C4-2B (cell line): ENCODE results near the gene ZNF346.

Experiments used
- ZFX ChIP-seq: fragments of 450-650 bp; IDR thresholded peaks from 2 replicates; pipeline ENCODE4 v1.6.1; 2017
- TF ChIP-seq, protein P1 (sequence below): fragments of 450-650 bp; conservative IDR thresholded peaks from 2 replicates; pipeline ENCODE4 v1.5.1; 2017; ENCODE audit warnings: mild to moderate bottlenecking

DNA sequence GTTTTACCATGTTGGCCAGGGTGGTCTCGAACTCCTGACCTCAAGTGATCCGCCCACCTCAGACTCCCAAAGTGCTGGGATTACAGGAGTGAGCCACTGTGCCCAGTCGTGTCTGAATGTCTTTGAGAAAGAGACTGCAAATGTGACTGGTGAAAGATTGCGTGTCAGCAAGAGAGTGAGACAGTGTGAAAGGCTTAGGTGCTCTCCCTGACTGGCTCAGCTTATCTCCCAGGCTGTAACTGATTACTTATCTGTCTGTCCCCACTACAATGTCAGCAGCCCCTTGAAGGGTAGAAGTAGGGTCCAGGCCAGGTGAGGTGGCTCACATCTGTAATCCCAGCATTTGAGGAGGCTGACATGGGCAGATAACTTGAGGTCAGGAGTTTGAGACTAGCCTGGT is 60.9 kb downstream of the ZNF346 start:
- TF ChIP-seq, protein P1, sequence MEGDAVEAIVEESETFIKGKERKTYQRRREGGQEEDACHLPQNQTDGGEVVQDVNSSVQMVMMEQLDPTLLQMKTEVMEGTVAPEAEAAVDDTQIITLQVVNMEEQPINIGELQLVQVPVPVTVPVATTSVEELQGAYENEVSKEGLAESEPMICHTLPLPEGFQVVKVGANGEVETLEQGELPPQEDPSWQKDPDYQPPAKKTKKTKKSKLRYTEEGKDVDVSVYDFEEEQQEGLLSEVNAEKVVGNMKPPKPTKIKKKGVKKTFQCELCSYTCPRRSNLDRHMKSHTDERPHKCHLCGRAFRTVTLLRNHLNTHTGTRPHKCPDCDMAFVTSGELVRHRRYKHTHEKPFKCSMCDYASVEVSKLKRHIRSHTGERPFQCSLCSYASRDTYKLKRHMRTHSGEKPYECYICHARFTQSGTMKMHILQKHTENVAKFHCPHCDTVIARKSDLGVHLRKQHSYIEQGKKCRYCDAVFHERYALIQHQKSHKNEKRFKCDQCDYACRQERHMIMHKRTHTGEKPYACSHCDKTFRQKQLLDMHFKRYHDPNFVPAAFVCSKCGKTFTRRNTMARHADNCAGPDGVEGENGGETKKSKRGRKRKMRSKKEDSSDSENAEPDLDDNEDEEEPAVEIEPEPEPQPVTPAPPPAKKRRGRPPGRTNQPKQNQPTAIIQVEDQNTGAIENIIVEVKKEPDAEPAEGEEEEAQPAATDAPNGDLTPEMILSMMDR, result no peak
- no peak for TF ChIP-seq ZFX
